ENCODE data around the gene LILRA6. TPM values are rescaled to one million over a fixed set of nuclear protein-coding genes. Genes with fewer than 3 reads are reported as not detected.

Gene LILRA6
- total RNA-seq, 1 donor from 2014 or later = 1.5 TPM

- no peak for DNase-seq (ENCODE audit: extremely low spot score in 2 of 2)
- no peaks in the 10 kb centered on the region for H3K27me3 ChIP-seq
- intact Hi-C loops (cut with DNase I) = no loop called here
- H3K4me1 ChIP-seq = peaks cover 31% of the 10 kb centered on the region
- peak overlapping the region; percentile 96 for H3K27ac ChIP-seq
- peak overlapping the region; percentile 81 to 88 for H3K4me3 ChIP-seq
- TF ChIP-seq, protein P1, sequence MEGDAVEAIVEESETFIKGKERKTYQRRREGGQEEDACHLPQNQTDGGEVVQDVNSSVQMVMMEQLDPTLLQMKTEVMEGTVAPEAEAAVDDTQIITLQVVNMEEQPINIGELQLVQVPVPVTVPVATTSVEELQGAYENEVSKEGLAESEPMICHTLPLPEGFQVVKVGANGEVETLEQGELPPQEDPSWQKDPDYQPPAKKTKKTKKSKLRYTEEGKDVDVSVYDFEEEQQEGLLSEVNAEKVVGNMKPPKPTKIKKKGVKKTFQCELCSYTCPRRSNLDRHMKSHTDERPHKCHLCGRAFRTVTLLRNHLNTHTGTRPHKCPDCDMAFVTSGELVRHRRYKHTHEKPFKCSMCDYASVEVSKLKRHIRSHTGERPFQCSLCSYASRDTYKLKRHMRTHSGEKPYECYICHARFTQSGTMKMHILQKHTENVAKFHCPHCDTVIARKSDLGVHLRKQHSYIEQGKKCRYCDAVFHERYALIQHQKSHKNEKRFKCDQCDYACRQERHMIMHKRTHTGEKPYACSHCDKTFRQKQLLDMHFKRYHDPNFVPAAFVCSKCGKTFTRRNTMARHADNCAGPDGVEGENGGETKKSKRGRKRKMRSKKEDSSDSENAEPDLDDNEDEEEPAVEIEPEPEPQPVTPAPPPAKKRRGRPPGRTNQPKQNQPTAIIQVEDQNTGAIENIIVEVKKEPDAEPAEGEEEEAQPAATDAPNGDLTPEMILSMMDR (IDR thresholded peaks at IDR 0.05) = no peak
- no peak for TF ChIP-seq POLR2AphosphoS5 (IDR thresholded peaks at IDR 0.05; ENCODE audit: insufficient read depth in 1 of 2, low read depth in 1 of 2)
- peaks cover 0 to 21% of the 10 kb centered on the region in 2 donors for H3K36me3 ChIP-seq
- H3K9me3 ChIP-seq = no peaks in the 10 kb centered on the region
Observed at GRCh38 chr19:54191811-54192453, 50.7 kb downstream of the LILRA6 start.

- H3K9me3 ChIP-seq = no peaks in the 10 kb centered on the region
- peak within 1 kb of the TSS; percentile 81 to 88 for H3K4me3 ChIP-seq
- intact Hi-C loops (cut with DNase I) = no loop called here
- TF ChIP-seq POLR2AphosphoS5 (IDR thresholded peaks at IDR 0.05; ENCODE audit: insufficient read depth in 1 of 2, low read depth in 1 of 2) (no peak), POLR2A (IDR thresholded peaks at IDR 0.05) (peak in 1 of 2 donors; percentile 54)
- TF ChIP-seq, protein P1 (IDR thresholded peaks at IDR 0.05) = peak in 1 of 3 experiments; percentile 7
- no peaks in the 10 kb centered on the region for H3K27me3 ChIP-seq
- H3K27ac ChIP-seq = peak within 1 kb of the TSS; percentile 96
- DNase-seq (ENCODE audit: extremely low spot score in 2 of 2) = no peak
- H3K4me1 ChIP-seq = peaks cover 31% of the 10 kb centered on the region
- H3K36me3 ChIP-seq = peaks cover 0 to 21% of the 10 kb centered on the region in 2 donors
Observed at GRCh38 chr19:54191011-54191810, 51.4 kb downstream of the LILRA6 start, which contains the start of gene TSEN34. Gene TSEN34 (plus strand): TSS chr19:54191308. CDS start chr19:54191365, 57 bp downstream.

DNA sequence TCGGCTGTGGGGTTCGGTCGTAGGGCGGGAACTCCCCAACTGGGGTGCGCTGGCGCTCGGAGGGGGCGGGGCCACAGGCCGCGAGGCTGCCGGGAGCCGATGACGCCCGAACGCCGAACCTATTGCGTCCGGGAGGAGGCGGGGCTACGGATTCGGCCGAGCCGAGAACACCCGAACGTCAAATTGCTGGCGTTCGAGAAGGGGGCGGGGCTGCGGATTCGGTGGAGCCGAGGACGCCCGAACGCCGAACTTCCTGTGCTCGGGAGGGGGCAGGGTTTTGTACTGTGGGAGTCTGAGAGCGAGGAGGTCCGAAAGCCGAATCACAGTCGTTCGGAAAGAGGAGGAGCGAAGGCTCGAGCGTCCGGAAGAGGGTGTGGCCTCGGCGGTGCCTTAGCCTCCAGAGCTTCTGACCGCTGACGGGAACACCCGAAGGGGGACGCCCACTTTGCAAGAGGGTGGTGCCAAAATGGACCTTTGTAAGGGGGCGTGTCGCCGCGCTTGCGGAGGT is 52.0 kb downstream of the LILRA6 start:
- Histone ChIP-seq H3K4me1 (peaks cover 31% of the 10 kb centered on the region), H3K4me3 (peak overlapping the region; percentile 81 to 88), H3K27me3 (no peaks in the 10 kb centered on the region), H3K27ac (peak overlapping the region; percentile 96), H3K9me3 (no peaks in the 10 kb centered on the region), H3K36me3 (peaks cover 0 to 21% of the 10 kb centered on the region in 2 donors)
- TF ChIP-seq, protein P1 (IDR thresholded peaks at IDR 0.05) = peak in 1 of 3 experiments; percentile 16
- peak; percentile 37 to 88 for TF ChIP-seq POLR2AphosphoS5 (IDR thresholded peaks at IDR 0.05; ENCODE audit: insufficient read depth in 1 of 2, low read depth in 1 of 2)
- no peak for TF ChIP-seq POLR2A (IDR thresholded peaks at IDR 0.05)
- intact Hi-C loops (cut with DNase I) = no loop called here
- peak in 1 of 2 donors; percentile 99 for DNase-seq (ENCODE audit: extremely low spot score in 2 of 2)

GRCh38 chr19:54189735-54190502 is 52.7 kb downstream of the LILRA6 start:
- Histone ChIP-seq H3K9me3 (no peaks in the 10 kb centered on the region), H3K4me3 (peak overlapping the region; percentile 81 to 88), H3K27ac (peak overlapping the region; percentile 96), H3K36me3 (peaks cover 0 to 20% of the 10 kb centered on the region in 2 donors), H3K4me1 (peaks cover 31% of the 10 kb centered on the region), H3K27me3 (no peaks in the 10 kb centered on the region)
- peak; percentile 100 for DNase-seq (ENCODE audit: extremely low spot score in 2 of 2)
- TF ChIP-seq, protein P1 (IDR thresholded peaks at IDR 0.05) = no peak
- TF ChIP-seq POLR2A (IDR thresholded peaks at IDR 0.05) (no peak), POLR2AphosphoS5 (IDR thresholded peaks at IDR 0.05; ENCODE audit: insufficient read depth in 1 of 2, low read depth in 1 of 2) (peak; percentile 88 to 98)
- intact Hi-C loops (cut with DNase I) = no loop called here

Data from vagina (tissue), 2 donors.